K562 (cell line): ENCODE measurements around the gene UQCR11. TPM values are rescaled to one million over a fixed set of nuclear protein-coding genes. Genes with fewer than 3 reads are reported as not detected.

Experiments
- CHD1 ChIP-seq: fragments of 200-600 bp; sonication (generic); IDR thresholded peaks from one replicate; pipeline ENCODE4 v1.6.1; 2012; ENCODE audit warnings: mild to moderate bottlenecking, moderate library complexity, low read length, inconsistent platforms
- HDAC3 ChIP-seq: fragments of 450-650 bp; IDR thresholded peaks from 2 replicates; pipeline ENCODE4 v1.6.1; 2018; ENCODE audit warnings: borderline replicate concordance, mild to moderate bottlenecking, moderate library complexity; ENCODE audit not compliant: partially characterized antibody
- NFXL1 ChIP-seq: fragments of 450-650 bp; formaldehyde crosslinking; IDR thresholded peaks from 2 replicates; pipeline ENCODE4 v1.4.0; 2021; ENCODE audit warnings: mild to moderate bottlenecking
- SMC3 ChIP-seq: conservative IDR thresholded peaks from 2 replicates; pipeline ENCODE4 v1.6.1; 2011; ENCODE audit warnings: low read depth, low read length, improper control_type of control experiment; ENCODE audit not compliant: insufficient read depth
- TSC22D4 ChIP-seq: fragments of 450-650 bp; IDR thresholded peaks from 2 replicates; pipeline ENCODE4 v1.6.1; 2016; ENCODE audit warnings: missing genetic modification characterization, missing biosample characterization, control low read depth
- ZNF644 ChIP-seq: fragments of 200-800 bp; sonication (Bioruptor generic); IDR thresholded peaks from 2 replicates; pipeline ENCODE4 v1.6.1; 2016; ENCODE audit warnings: low read depth, missing genetic modification characterization, missing compliant biosample characterization
- ZSCAN29 ChIP-seq: fragments of 450-650 bp; IDR thresholded peaks from 2 replicates; pipeline ENCODE4 v1.6.1; 2017
- polyA plus RNA-seq, 8 experiments: library from polyadenylated mRNA; depleted of rRNA in 4 of 8; stranded (reverse) in 5 of 8; unstranded in 3 of 8; fragments of >200 nt; fragmentation: Nextera tagmentation in 2 of 8; fragmentation: Illumina TruSeq in 1 of 8; extraction: Ambion mirVana in 2 of 8; extraction: Trizol in 1 of 8; gene quantifications; 2 replicates each; pipeline versions ENCODE4 v1.2.1 to v1.2.3, GENCODE V29; 2011 to 2014; ENCODE audit warnings: inconsistent platforms in 1 of 8, missing spikeins in 1 of 8
- total RNA-seq, 7 experiments: library from RNA; depleted of rRNA in 6 of 7; stranded (reverse); fragments of >200 nt in 6 of 7; fragmentation: Illumina TruSeq in 2 of 7; extraction: Trizol in 2 of 7; gene quantifications; 2 replicates each; pipeline versions ENCODE4 v1.2.1 to v1.2.3, GENCODE V29; 2011 to 2021; ENCODE audit warnings: low replicate concordance in 1 of 7
- TF ChIP-seq, protein P1 (sequence below): fragments of 250-450 bp; sonication (Bioruptor Pico); IDR thresholded peaks from 2 replicates; pipeline ENCODE4 v1.8.0; 2022; ENCODE audit warnings: inconsistent platforms
- TF ChIP-seq, protein P2 (sequence below): sonication (generic); formaldehyde crosslinking; IDR thresholded peaks from 2 replicates; pipeline ENCODE4 v1.8.1; 2023; ENCODE audit warnings: mild to moderate bottlenecking, missing genetic modification reagents
- TF ChIP-seq, protein P3 (sequence below): fragments of 250-450 bp; sonication (Bioruptor Pico); IDR thresholded peaks from 2 replicates; pipeline ENCODE4 v1.4.0; 2020; ENCODE audit warnings: mild to moderate bottlenecking, moderate library complexity

UQCR11 gene
- total and polyA plus RNA-seq, 9 of the 15 experiments (the other 6 are each of a cell fraction or from before 2014, with no cell fraction given) = 57.6 to 394 (median 259) TPM

DNA sequence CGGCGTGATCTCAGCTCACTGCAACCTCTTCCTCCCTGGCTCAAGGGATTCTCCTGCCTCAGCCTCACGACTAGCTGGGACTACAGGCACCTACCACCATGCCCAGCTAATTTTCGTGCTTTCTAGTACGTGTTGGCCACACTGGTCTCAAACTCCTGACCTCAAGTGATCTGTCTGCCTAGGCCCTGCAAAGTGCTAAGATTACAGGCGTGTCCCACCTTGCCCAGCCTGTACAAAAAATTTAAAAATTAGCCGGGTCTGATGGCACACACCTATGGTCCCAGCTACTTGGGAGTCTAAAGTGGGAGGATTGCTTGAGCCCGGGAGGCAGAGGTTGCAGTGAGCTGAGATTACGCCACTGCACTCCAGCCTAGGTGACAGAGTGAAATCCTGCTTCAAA lies 32.5 kb downstream of the UQCR11 start (continued):
- TF ChIP-seq, protein P1, sequence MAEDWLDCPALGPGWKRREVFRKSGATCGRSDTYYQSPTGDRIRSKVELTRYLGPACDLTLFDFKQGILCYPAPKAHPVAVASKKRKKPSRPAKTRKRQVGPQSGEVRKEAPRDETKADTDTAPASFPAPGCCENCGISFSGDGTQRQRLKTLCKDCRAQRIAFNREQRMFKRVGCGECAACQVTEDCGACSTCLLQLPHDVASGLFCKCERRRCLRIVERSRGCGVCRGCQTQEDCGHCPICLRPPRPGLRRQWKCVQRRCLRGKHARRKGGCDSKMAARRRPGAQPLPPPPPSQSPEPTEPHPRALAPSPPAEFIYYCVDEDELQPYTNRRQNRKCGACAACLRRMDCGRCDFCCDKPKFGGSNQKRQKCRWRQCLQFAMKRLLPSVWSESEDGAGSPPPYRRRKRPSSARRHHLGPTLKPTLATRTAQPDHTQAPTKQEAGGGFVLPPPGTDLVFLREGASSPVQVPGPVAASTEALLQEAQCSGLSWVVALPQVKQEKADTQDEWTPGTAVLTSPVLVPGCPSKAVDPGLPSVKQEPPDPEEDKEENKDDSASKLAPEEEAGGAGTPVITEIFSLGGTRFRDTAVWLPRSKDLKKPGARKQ (CRISPR knock-in tag) = no peak
- no peak for TF ChIP-seq TSC22D4 (tag)
- no peak for TF ChIP-seq ZNF644
- no peak for TF ChIP-seq CHD1
- TF ChIP-seq, protein P2, sequence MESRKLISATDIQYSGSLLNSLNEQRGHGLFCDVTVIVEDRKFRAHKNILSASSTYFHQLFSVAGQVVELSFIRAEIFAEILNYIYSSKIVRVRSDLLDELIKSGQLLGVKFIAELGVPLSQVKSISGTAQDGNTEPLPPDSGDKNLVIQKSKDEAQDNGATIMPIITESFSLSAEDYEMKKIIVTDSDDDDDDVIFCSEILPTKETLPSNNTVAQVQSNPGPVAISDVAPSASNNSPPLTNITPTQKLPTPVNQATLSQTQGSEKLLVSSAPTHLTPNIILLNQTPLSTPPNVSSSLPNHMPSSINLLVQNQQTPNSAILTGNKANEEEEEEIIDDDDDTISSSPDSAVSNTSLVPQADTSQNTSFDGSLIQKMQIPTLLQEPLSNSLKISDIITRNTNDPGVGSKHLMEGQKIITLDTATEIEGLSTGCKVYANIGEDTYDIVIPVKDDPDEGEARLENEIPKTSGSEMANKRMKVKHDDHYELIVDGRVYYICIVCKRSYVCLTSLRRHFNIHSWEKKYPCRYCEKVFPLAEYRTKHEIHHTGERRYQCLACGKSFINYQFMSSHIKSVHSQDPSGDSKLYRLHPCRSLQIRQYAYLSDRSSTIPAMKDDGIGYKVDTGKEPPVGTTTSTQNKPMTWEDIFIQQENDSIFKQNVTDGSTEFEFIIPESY = no peak
- TF ChIP-seq HDAC3 = no peak
- no peak for TF ChIP-seq ZSCAN29
- TF ChIP-seq NFXL1 = no peak
- TF ChIP-seq, protein P3, sequence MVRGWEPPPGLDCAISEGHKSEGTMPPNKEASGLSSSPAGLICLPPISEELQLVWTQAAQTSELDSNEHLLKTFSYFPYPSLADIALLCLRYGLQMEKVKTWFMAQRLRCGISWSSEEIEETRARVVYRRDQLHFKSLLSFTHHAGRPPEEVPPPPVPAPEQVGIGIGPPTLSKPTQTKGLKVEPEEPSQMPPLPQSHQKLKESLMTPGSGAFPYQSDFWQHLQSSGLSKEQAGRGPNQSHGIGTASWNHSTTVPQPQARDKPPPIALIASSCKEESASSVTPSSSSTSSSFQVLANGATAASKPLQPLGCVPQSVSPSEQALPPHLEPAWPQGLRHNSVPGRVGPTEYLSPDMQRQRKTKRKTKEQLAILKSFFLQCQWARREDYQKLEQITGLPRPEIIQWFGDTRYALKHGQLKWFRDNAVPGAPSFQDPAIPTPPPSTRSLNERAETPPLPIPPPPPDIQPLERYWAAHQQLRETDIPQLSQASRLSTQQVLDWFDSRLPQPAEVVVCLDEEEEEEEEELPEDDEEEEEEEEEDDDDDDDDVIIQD (CRISPR knock-in tag) = no peak
- TF ChIP-seq SMC3 = no peak
